SU-DHL-6 (cell line): ENCODE measurements around the gene MEAK7.

Experiments
- H2AFZ ChIP-seq: fragments of 200-600 bp; sonication (generic); 2 replicates; pipeline ENCODE4 v1.6.1; 2014; ENCODE audit warnings: low read depth, mild to moderate bottlenecking, moderate library complexity, mixed read lengths, antibody characterized with exemption, low read length; ENCODE audit not compliant: severe bottlenecking
- H3F3A ChIP-seq: fragments of 200-600 bp; shearing (Covaris generic); 2 replicates; pipeline ENCODE4 v1.6.0; 2016; ENCODE audit warnings: antibody characterized with exemption, mild to moderate bottlenecking; ENCODE audit not compliant: insufficient read depth
- H3K27ac ChIP-seq: fragments of 200-600 bp; sonication (generic); 2 replicates; pipeline ENCODE4 v1.5.1; 2016; ENCODE audit warnings: low read depth, mild to moderate bottlenecking, low read length, moderate library complexity, mixed read lengths
- H3K27me3 ChIP-seq: fragments of 200-600 bp; sonication (generic), shearing (Covaris generic); 2 replicates; pipeline ENCODE4 v1.6.0; 2014; ENCODE audit warnings: mild to moderate bottlenecking, low read length
- H3K36me3 ChIP-seq: fragments of 200-600 bp; sonication (generic); 2 replicates; pipeline ENCODE4 v1.6.1; 2014; ENCODE audit warnings: mild to moderate bottlenecking, low read length, mixed read lengths
- H3K4me2 ChIP-seq: fragments of 300-600, 200-600 bp; shearing (Covaris generic), sonication (generic); 2 replicates; pipeline ENCODE4 v1.6.0; 2014; ENCODE audit warnings: low read length, low read depth, mild to moderate bottlenecking; ENCODE audit not compliant: poor library complexity, severe bottlenecking
- H3K4me3 ChIP-seq: fragments of 200-600 bp; sonication (generic); 2 replicates; pipeline ENCODE4 v1.5.1; 2014; ENCODE audit warnings: antibody characterized with exemption, low read length, mild to moderate bottlenecking, mixed read lengths; ENCODE audit not compliant: insufficient read depth, poor library complexity, severe bottlenecking
- H3K79me2 ChIP-seq: fragments of 200-600 bp; sonication (generic); 2 replicates; pipeline ENCODE4 v1.6.1; 2014; ENCODE audit warnings: mild to moderate bottlenecking, low read length, moderate library complexity; ENCODE audit not compliant: insufficient read depth
- H3K9ac ChIP-seq: fragments of 200-600 bp; sonication (generic); 2 replicates; pipeline ENCODE4 v1.7.0; 2014; ENCODE audit warnings: mild to moderate bottlenecking, low read length
- H3K9me2 ChIP-seq: fragments of 200-600 bp; sonication (generic); replicated peaks from 2 replicates; pipeline ENCODE4 v1.6.1; 2014; ENCODE audit warnings: low read length; ENCODE audit not compliant: insufficient read depth
- H3K9me3 ChIP-seq: fragments of 200-600 bp; sonication (generic); 2 replicates; pipeline ENCODE4 v1.6.1; 2014; ENCODE audit warnings: low read length, mixed read lengths; ENCODE audit not compliant: insufficient read depth
- H4K20me1 ChIP-seq: fragments of 200-600 bp; sonication (generic); 2 replicates; pipeline ENCODE4 v1.6.1; 2014; ENCODE audit warnings: low read depth, mild to moderate bottlenecking, antibody characterized with exemption, low read length, moderate library complexity, mixed read lengths
- CTCF ChIP-seq: fragments of 200-600 bp; sonication (generic); IDR thresholded peaks from one replicate; pipeline ENCODE4 v1.5.1; 2017; ENCODE audit warnings: antibody characterized with exemption, mild to moderate bottlenecking, low read length, moderate library complexity; ENCODE audit not compliant: insufficient read depth, poor library complexity, severe bottlenecking
- EZH2phosphoT487 ChIP-seq: fragments of 200-600 bp; sonication (generic), shearing (Covaris generic); conservative IDR thresholded peaks from 2 replicates; pipeline ENCODE4 v1.6.1; 2018; ENCODE audit warnings: mild to moderate bottlenecking, antibody characterized with exemption, low read length, moderate library complexity, mixed read lengths

MEAK7 gene

GRCh38 chr16:84538222-84538840, 33.9 kb upstream of the MEAK7 start:
- no peak overlapping the region for H2AFZ ChIP-seq
- H3K27ac ChIP-seq = no peak overlapping the region

GRCh38 chr16:84537491-84538151, 33.2 kb upstream of the MEAK7 start:
- no peak overlapping the region for H2AFZ ChIP-seq
- no peaks in the 10 kb centered on the region for H4K20me1 ChIP-seq
- no peak overlapping the region for H3K27ac ChIP-seq
- no peaks in the 10 kb centered on the region for H3K27me3 ChIP-seq
- no peaks in the 10 kb centered on the region for H3F3A ChIP-seq
- no peak overlapping the region for H3K9ac ChIP-seq
- no peaks in the 10 kb centered on the region for H3K79me2 ChIP-seq
- no peaks in the 10 kb centered on the region for H3K9me3 ChIP-seq
- no peak overlapping the region for H3K4me2 ChIP-seq
- TF ChIP-seq EZH2phosphoT487 (no peak), CTCF (no peak)
- no peak overlapping the region for H3K4me3 ChIP-seq
- H3K9me2 ChIP-seq = no peaks in the 10 kb centered on the region
- H3K36me3 ChIP-seq = no peaks in the 10 kb centered on the region

More at GRCh38 chr16:84538222-84538840, 33.9 kb upstream of the MEAK7 start:
- Histone ChIP-seq H3K36me3 (no peaks in the 10 kb centered on the region), H3F3A (no peaks in the 10 kb centered on the region), H3K79me2 (no peaks in the 10 kb centered on the region), H3K4me2 (no peak overlapping the region), H3K9me3 (no peaks in the 10 kb centered on the region), H3K9ac (no peak overlapping the region), H3K9me2 (no peaks in the 10 kb centered on the region), H4K20me1 (no peaks in the 10 kb centered on the region), H3K4me3 (no peak overlapping the region), H3K27me3 (no peaks in the 10 kb centered on the region)
- TF ChIP-seq EZH2phosphoT487 (no peak), CTCF (no peak)

GRCh38 chr16:84535851-84536250, 31.4 kb upstream of the MEAK7 start:
- no peaks in the 10 kb centered on the region for H3K9me3 ChIP-seq
- no peaks in the 10 kb centered on the region for H3K79me2 ChIP-seq
- no peak overlapping the region for H3K4me3 ChIP-seq
- no peaks in the 10 kb centered on the region for H3K27me3 ChIP-seq
- H4K20me1 ChIP-seq = no peaks in the 10 kb centered on the region
- H3K4me2 ChIP-seq = no peak overlapping the region
- no peaks in the 10 kb centered on the region for H3F3A ChIP-seq
- TF ChIP-seq CTCF (no peak), EZH2phosphoT487 (no peak)
- no peak overlapping the region for H2AFZ ChIP-seq
- H3K27ac ChIP-seq = no peak overlapping the region
- H3K36me3 ChIP-seq = no peaks in the 10 kb centered on the region
- H3K9me2 ChIP-seq = no peaks in the 10 kb centered on the region
- no peak overlapping the region for H3K9ac ChIP-seq
